GM12878 (cell line): Measurements from ENCODE around the gene BMP2K. TPM values are rescaled to one million over a fixed set of nuclear protein-coding genes. Genes with fewer than 3 reads are reported as not detected.
A peak's percentile ranks its signal among the peaks of the same experiment; 100 is the strongest.

ENCODE experiments used
- ATF7 ChIP-seq: fragments of 450-650 bp; IDR thresholded peaks from 2 replicates; pipeline ENCODE4 v1.6.1; 2016; ENCODE audit warnings: low read depth, mild to moderate bottlenecking
- BHLHE40 ChIP-seq, 2 experiments: fragments of 450-650 bp in 1 of 2; IDR thresholded peaks; 2 replicates each; pipeline ENCODE4 v1.6.1; 2011 to 2017; ENCODE audit warnings: low read depth in 2 of 2, borderline replicate concordance in 1 of 2, improper control_type of control experiment in 1 of 2, low read length in 1 of 2, mild to moderate bottlenecking in 1 of 2
- BMI1 ChIP-seq: fragments of 450-650 bp; IDR thresholded peaks from 2 replicates; pipeline ENCODE4 v1.6.1; 2016; ENCODE audit warnings: mild to moderate bottlenecking, moderate library complexity, borderline replicate concordance
- CHD1 ChIP-seq: IDR thresholded peaks from 2 replicates; pipeline ENCODE4 v1.6.1; 2012; ENCODE audit warnings: low read depth, low read length, improper control_type of control experiment
- CREM ChIP-seq: IDR thresholded peaks from 2 replicates; pipeline ENCODE4 v1.6.1; 2014; ENCODE audit warnings: antibody characterized with exemption, low read depth
- E4F1 ChIP-seq: fragments of 450-650 bp; IDR thresholded peaks from 2 replicates; pipeline ENCODE4 v1.6.1; 2018; ENCODE audit warnings: borderline replicate concordance, mild to moderate bottlenecking; ENCODE audit not compliant: partially characterized antibody
- FOXM1 ChIP-seq: IDR thresholded peaks from 2 replicates; pipeline ENCODE4 v1.6.1; 2012; ENCODE audit warnings: low read depth, mild to moderate bottlenecking, inconsistent platforms, low read length, moderate library complexity
- IKZF1 ChIP-seq: fragments of 450-650 bp; conservative IDR thresholded peaks from 2 replicates; pipeline ENCODE4 v1.6.1; 2017; ENCODE audit warnings: antibody characterized with exemption, mild to moderate bottlenecking
- JUNB ChIP-seq: IDR thresholded peaks from 2 replicates; pipeline ENCODE4 v1.6.1; 2016; ENCODE audit warnings: antibody characterized with exemption, mild to moderate bottlenecking
- MXI1 ChIP-seq: fragments of 150-350 bp; IDR thresholded peaks from 2 replicates; pipeline ENCODE4 v1.6.1; 2011; ENCODE audit warnings: low read depth, mild to moderate bottlenecking, inconsistent platforms, low read length, improper control_type of control experiment
- PAX8 ChIP-seq: fragments of 450-650 bp; IDR thresholded peaks from 2 replicates; pipeline ENCODE4 v1.6.1; 2017; ENCODE audit warnings: mild to moderate bottlenecking, moderate library complexity
- PBX3 ChIP-seq: IDR thresholded peaks from 2 replicates; pipeline ENCODE4 v1.6.1; 2011; ENCODE audit warnings: mild to moderate bottlenecking, low read depth, low read length, moderate library complexity; ENCODE audit not compliant: insufficient replicate concordance
- RAD21 ChIP-seq: IDR thresholded peaks from 2 replicates; pipeline ENCODE4 v1.6.1; 2011; ENCODE audit warnings: mild to moderate bottlenecking, low read depth, low read length, moderate library complexity; ENCODE audit not compliant: insufficient read depth
- RB1 ChIP-seq: fragments of 450-650 bp; formaldehyde crosslinking; IDR thresholded peaks from 2 replicates; pipeline ENCODE4 v1.6.1; 2017; ENCODE audit warnings: mild to moderate bottlenecking, borderline replicate concordance
- REST ChIP-seq: IDR thresholded peaks from 2 replicates; pipeline ENCODE4 v1.6.1; 2012; ENCODE audit warnings: mild to moderate bottlenecking, low read depth, low read length
- RFX5 ChIP-seq: IDR thresholded peaks from 2 replicates; pipeline ENCODE4 v1.6.1; 2011; ENCODE audit warnings: low read depth, low read length, improper control_type of control experiment
- SKIL ChIP-seq: fragments of 450-650 bp; IDR thresholded peaks from 2 replicates; pipeline ENCODE4 v1.6.1; 2017; ENCODE audit warnings: mild to moderate bottlenecking, low read depth, inconsistent platforms; ENCODE audit not compliant: poor library complexity, severe bottlenecking
- TBL1XR1 ChIP-seq: IDR thresholded peaks from 2 replicates; pipeline ENCODE4 v1.6.1; 2012; ENCODE audit warnings: low read depth, low read length, improper control_type of control experiment
- USF2 ChIP-seq: IDR thresholded peaks from 2 replicates; pipeline ENCODE4 v1.6.1; 2011; ENCODE audit warnings: low read depth, low read length, improper control_type of control experiment, borderline replicate concordance
- WRNIP1 ChIP-seq: IDR thresholded peaks from 2 replicates; pipeline ENCODE4 v1.6.1; 2011; ENCODE audit warnings: low read depth, low read length, improper control_type of control experiment, borderline replicate concordance
- ZNF207 ChIP-seq: fragments of 450-650 bp; IDR thresholded peaks from 2 replicates; pipeline ENCODE4 v1.6.1; 2014; ENCODE audit warnings: antibody characterized with exemption, mild to moderate bottlenecking, borderline replicate concordance
- polyA plus RNA-seq, 11 experiments: library from polyadenylated mRNA; depleted of rRNA in 4 of 11; unstranded in 6 of 11; stranded (reverse) in 5 of 11; fragments of >200 nt; fragmentation: Nextera tagmentation in 4 of 11; fragmentation: Illumina TruSeq in 1 of 11; extraction: Ambion mirVana in 4 of 11; extraction: Trizol in 1 of 11; gene quantifications; 1 replicate in 1 of 11; 2 replicates in 10 of 11; pipeline versions ENCODE4 v1.2.1 to v1.2.3, GENCODE V29; 2011 to 2016; ENCODE audit warnings: inconsistent platforms in 2 of 11, missing spikeins in 2 of 11, low read depth in 1 of 11
- total RNA-seq, 4 experiments: library from RNA; depleted of rRNA in 3 of 4; stranded (reverse); fragments of >200 nt in 3 of 4; fragmentation: Illumina TruSeq in 1 of 4; extraction: Trizol in 1 of 4; gene quantifications; 2 replicates each; pipeline versions ENCODE4 v1.2.1 to v1.2.3, GENCODE V29; 2013 to 2021

BMP2K gene
- total and polyA plus RNA-seq, 10 of the 15 experiments (the other 5 are each of a cell fraction or from before 2014, with no cell fraction given), result 3.3 to 84.6 (median 24.8) TPM

- TF ChIP-seq SKIL (no peak), CREM (peak; percentile 36; the same call in 1 of the 2 replicates), REST (no peak), RB1 (no peak), BMI1 (0 out of 2 replicates have a peak, but pooled peaks have one; percentile 32), RAD21 (no peak), FOXM1 (peak; percentile 59; the same call in 1 of the 2 replicates), JUNB (0 out of 2 replicates have a peak, but pooled peaks have one; percentile 35), USF2 (no peak), BHLHE40 (IDR thresholded peaks at IDR 0.05; ENCODE audit: borderline replicate concordance in 1 of 2, low read depth in 2 of 2, low read length in 1 of 2) (no peak), CHD1 (no peak), IKZF1 (peak; percentile 94), ZNF207 (no peak), ATF7 (peak; percentile 61; the same call in 1 of the 2 replicates), E4F1 (no peak), PAX8 (no peak), MXI1 (no peak), WRNIP1 (no peak), TBL1XR1 (no peak), PBX3 (peak; percentile 86), RFX5 (no peak)
Observed at GRCh38 chr4:78774417-78774816, 1.7 kb upstream of the BMP2K start (continued).
